Measurements from ENCODE around the gene RNU6-9.

- TF ChIP-seq EP300 (IDR thresholded peaks at IDR 0.05) (no peak), POLR2A (IDR thresholded peaks at IDR 0.05) (no peak)
Measured at GRCh38 chr19:862581-863314, 30.5 kb upstream of the RNU6-9 start.

Measured in suprapubic skin (tissue), 2 donors.